SK-N-MC (cell line): ENCODE data around the gene TBC1D22A.

Experiments
- DNase-seq: peaks from one replicate; pipeline ENCODE4 v3.0.0-alpha.2; 2011; ENCODE audit warnings: low read depth, low spot score
- H3K27ac ChIP-seq: fragments of 200-600 bp; sonication (generic); 2 replicates; pipeline ENCODE4 v1.5.1; 2016; ENCODE audit warnings: mixed run types
- H3K36me3 ChIP-seq: fragments of 200-600 bp; sonication (generic); 2 replicates; pipeline ENCODE4 v1.6.1; 2017; ENCODE audit warnings: antibody characterized with exemption, low read length, mixed read lengths; ENCODE audit not compliant: insufficient read depth
- H3K4me3 ChIP-seq: fragments of 200-600 bp; sonication (generic); 2 replicates; pipeline ENCODE4 v1.5.1; 2016
- H3K9ac ChIP-seq: fragments of 200-600 bp; sonication (generic); 2 replicates; pipeline ENCODE4 v1.8.0; 2017; ENCODE audit warnings: mixed run types, mixed read lengths; ENCODE audit not compliant: insufficient read length
- H3K9me3 ChIP-seq: fragments of 200-600 bp; sonication (generic); 2 replicates; pipeline ENCODE4 v1.6.1; 2017; ENCODE audit warnings: low read depth, mild to moderate bottlenecking, antibody characterized with exemption, low read length, moderate library complexity, mixed read lengths
- EZH2 ChIP-seq: fragments of 200-600 bp; sonication (generic); IDR thresholded peaks from one replicate; pipeline ENCODE4 v1.6.1; 2017; ENCODE audit warnings: antibody characterized with exemption
- FOXP2 ChIP-seq: optimal IDR thresholded peaks from 2 replicates; pipeline ENCODE3; 2011; ENCODE audit warnings: mild to moderate bottlenecking, moderate library complexity; ENCODE audit not compliant: insufficient read depth; ENCODE audit errors: extremely low read length, control extremely low read depth
- POLR2AphosphoS5 ChIP-seq: IDR thresholded peaks from 2 replicates; pipeline ENCODE4 v1.6.1; 2012; ENCODE audit warnings: mild to moderate bottlenecking, low read depth, low read length, borderline replicate concordance

The TBC1D22A gene

GRCh38 chr22:47144791-47145425, 382.5 kb downstream of the TBC1D22A start:
- no peak for DNase-seq
- Histone ChIP-seq H3K9me3 (no peaks in the 10 kb centered on the region), H3K4me3 (no peak overlapping the region), H3K27ac (no peak overlapping the region), H3K36me3 (no peaks in the 10 kb centered on the region), H3K9ac (no peak overlapping the region)
- TF ChIP-seq FOXP2 (no peak), EZH2 (no peak), POLR2AphosphoS5 (no peak)

GRCh38 chr22:47145883-47146282, 383.4 kb downstream of the TBC1D22A start:
- Histone ChIP-seq H3K9me3 (no peaks in the 10 kb centered on the region), H3K9ac (no peak overlapping the region), H3K36me3 (no peaks in the 10 kb centered on the region), H3K4me3 (no peak overlapping the region), H3K27ac (no peak overlapping the region)
- TF ChIP-seq FOXP2 (no peak), POLR2AphosphoS5 (no peak), EZH2 (no peak)
- no peak for DNase-seq

GRCh38 chr22:47146391-47146790, 383.9 kb downstream of the TBC1D22A start:
- DNase-seq: no peak
- Histone ChIP-seq H3K4me3 (no peak overlapping the region), H3K9ac (no peak overlapping the region), H3K9me3 (no peaks in the 10 kb centered on the region), H3K36me3 (no peaks in the 10 kb centered on the region), H3K27ac (no peak overlapping the region)
- TF ChIP-seq EZH2 (no peak), FOXP2 (no peak), POLR2AphosphoS5 (no peak)

- no peaks in the 10 kb centered on the region for H3K9me3 ChIP-seq
- H3K9ac ChIP-seq: no peak overlapping the region
- DNase-seq: no peak
- no peaks in the 10 kb centered on the region for H3K36me3 ChIP-seq
- TF ChIP-seq POLR2AphosphoS5: no peak
- no peak overlapping the region for H3K27ac ChIP-seq
- H3K4me3 ChIP-seq: no peak overlapping the region
Measured at GRCh38 chr22:47146941-47147340, 384.5 kb downstream of the TBC1D22A start.

GRCh38 chr22:47147572-47147971, 385.1 kb downstream of the TBC1D22A start:
- Histone ChIP-seq H3K9ac (no peak overlapping the region), H3K9me3 (no peaks in the 10 kb centered on the region), H3K4me3 (no peak overlapping the region), H3K27ac (no peak overlapping the region), H3K36me3 (no peaks in the 10 kb centered on the region)
- no peak for DNase-seq
- no peak for TF ChIP-seq FOXP2
- TF ChIP-seq POLR2AphosphoS5: no peak
- no peak for TF ChIP-seq EZH2

GRCh38 chr22:47148510-47148909, 386.1 kb downstream of the TBC1D22A start:
- Histone ChIP-seq H3K9ac (no peak overlapping the region), H3K27ac (no peak overlapping the region), H3K36me3 (no peaks in the 10 kb centered on the region), H3K4me3 (no peak overlapping the region), H3K9me3 (no peaks in the 10 kb centered on the region)
- DNase-seq: no peak
- no peak for TF ChIP-seq EZH2
- no peak for TF ChIP-seq POLR2AphosphoS5
- TF ChIP-seq FOXP2: no peak

- H3K27ac ChIP-seq: no peak overlapping the region
Measured at GRCh38 chr22:47148956-47149728, 386.7 kb downstream of the TBC1D22A start.

GRCh38 chr22:47149976-47150375, 387.5 kb downstream of the TBC1D22A start:
- Histone ChIP-seq H3K36me3 (no peaks in the 10 kb centered on the region), H3K9me3 (no peaks in the 10 kb centered on the region), H3K4me3 (no peak overlapping the region), H3K9ac (no peak overlapping the region), H3K27ac (no peak overlapping the region)
- DNase-seq: no peak
- TF ChIP-seq EZH2: no peak

More at GRCh38 chr22:47148956-47149728, 386.7 kb downstream of the TBC1D22A start:
- H3K9me3 ChIP-seq: no peaks in the 10 kb centered on the region
- no peaks in the 10 kb centered on the region for H3K36me3 ChIP-seq
- no peak overlapping the region for H3K4me3 ChIP-seq
- no peak overlapping the region for H3K9ac ChIP-seq
- no peak for DNase-seq
- TF ChIP-seq EZH2: no peak
- TF ChIP-seq POLR2AphosphoS5: no peak
- TF ChIP-seq FOXP2: no peak

GRCh38 chr22:47150426-47150825, 388.0 kb downstream of the TBC1D22A start:
- DNase-seq: no peak
- H3K9ac ChIP-seq: no peak overlapping the region
- TF ChIP-seq EZH2: no peak
- no peak for TF ChIP-seq POLR2AphosphoS5
- no peak for TF ChIP-seq FOXP2
- H3K4me3 ChIP-seq: no peak overlapping the region
- no peak overlapping the region for H3K27ac ChIP-seq
- no peaks in the 10 kb centered on the region for H3K36me3 ChIP-seq
- H3K9me3 ChIP-seq: no peaks in the 10 kb centered on the region
